DND-41 (cell line): Measurements from ENCODE around the gene NBPF14.
"Not testable (repeated sequence)": the region's sequence is repeated elsewhere in the genome, so short reads cannot be mapped to it uniquely, and the experiment has no call there.

Experiments
- EZH2 ChIP-seq: IDR thresholded peaks from 3 replicates; pipeline ENCODE4 v1.6.1; 2012; ENCODE audit warnings: borderline replicate concordance, low read depth, mild to moderate bottlenecking, moderate library complexity, low read length, inconsistent platforms; ENCODE audit not compliant: severe bottlenecking
- TF ChIP-seq, protein P1 (sequence below): IDR thresholded peaks from 2 replicates; pipeline ENCODE4 v1.5.1; 2012; ENCODE audit warnings: borderline replicate concordance, low read length, moderate library complexity, mild to moderate bottlenecking; ENCODE audit not compliant: poor library complexity, severe bottlenecking; ENCODE audit errors: extremely low read depth

DNA sequence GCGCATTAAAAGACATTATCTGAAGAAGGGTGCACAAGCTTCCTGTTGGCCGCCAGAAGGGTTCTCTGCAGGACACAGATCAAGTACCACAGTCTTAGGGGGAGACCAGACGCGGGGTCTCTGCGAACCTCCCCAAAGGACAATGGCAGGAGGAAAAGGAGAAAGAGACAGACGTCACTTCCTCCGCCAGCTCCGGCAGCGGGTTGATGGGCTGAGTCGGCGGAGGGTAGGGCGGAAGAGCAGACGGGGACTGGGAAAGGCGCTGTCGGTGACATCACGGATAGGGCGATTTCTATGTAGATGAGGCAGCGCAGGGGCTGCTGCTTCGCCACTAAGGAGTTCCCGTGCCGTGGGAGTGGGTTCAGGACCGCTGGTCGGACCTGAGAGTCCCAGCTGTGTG, 73.7 kb downstream of the NBPF14 start:
- TF ChIP-seq, protein P1, sequence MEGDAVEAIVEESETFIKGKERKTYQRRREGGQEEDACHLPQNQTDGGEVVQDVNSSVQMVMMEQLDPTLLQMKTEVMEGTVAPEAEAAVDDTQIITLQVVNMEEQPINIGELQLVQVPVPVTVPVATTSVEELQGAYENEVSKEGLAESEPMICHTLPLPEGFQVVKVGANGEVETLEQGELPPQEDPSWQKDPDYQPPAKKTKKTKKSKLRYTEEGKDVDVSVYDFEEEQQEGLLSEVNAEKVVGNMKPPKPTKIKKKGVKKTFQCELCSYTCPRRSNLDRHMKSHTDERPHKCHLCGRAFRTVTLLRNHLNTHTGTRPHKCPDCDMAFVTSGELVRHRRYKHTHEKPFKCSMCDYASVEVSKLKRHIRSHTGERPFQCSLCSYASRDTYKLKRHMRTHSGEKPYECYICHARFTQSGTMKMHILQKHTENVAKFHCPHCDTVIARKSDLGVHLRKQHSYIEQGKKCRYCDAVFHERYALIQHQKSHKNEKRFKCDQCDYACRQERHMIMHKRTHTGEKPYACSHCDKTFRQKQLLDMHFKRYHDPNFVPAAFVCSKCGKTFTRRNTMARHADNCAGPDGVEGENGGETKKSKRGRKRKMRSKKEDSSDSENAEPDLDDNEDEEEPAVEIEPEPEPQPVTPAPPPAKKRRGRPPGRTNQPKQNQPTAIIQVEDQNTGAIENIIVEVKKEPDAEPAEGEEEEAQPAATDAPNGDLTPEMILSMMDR = not testable (repeated sequence)
- TF ChIP-seq EZH2 = not testable (repeated sequence)
